EH (cell line): ENCODE data around the gene PHETA2.
A peak's percentile ranks its signal among the peaks of the same experiment; 100 is the strongest.

Experiments
- DNase-seq: peaks from one replicate; pipeline ENCODE4 v3.0.0-alpha.2; 2015; ENCODE audit warnings: low read depth

Gene PHETA2, protein sequence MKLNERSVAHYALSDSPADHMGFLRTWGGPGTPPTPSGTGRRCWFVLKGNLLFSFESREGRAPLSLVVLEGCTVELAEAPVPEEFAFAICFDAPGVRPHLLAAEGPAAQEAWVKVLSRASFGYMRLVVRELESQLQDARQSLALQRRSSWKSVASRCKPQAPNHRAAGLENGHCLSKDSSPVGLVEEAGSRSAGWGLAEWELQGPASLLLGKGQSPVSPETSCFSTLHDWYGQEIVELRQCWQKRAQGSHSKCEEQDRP

DNA sequence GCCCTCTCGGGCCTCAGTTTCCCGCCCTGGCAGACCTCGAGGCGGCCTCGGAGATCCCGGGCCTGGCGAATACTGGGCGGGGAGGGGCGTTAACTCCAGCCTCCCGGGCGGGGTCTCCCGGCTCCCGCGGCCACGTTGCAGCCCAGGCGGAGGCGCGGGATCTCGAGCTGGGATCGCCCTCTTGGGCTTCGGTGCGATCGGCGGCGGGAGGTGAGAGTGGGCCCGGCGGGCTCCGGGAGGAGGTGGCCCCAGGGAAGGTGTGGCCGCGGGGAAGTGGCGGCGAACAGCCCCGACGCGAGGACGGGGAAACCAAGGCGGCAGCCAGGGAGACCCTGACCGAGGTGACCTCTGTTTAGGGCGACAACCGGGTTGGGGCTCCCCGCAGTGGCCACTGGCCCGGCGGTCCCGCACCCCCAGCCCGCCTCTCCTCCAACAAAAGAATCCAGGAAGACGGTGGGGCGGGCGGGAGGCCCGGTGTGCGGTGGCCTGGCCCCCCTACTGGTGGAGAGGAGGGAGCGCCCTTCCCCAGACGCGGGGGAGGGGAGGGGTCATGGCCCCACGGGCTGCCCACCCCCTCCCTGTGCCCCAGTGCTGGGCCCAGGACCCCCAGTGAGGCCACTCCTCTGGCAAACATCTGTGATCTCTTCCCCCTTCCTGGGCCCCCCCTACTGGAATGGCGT lies at the start of gene PHETA2:
TSS of gene PHETA2 (plus strand) at position 117 of the 680 bp plus-strand sequence. CDS start 3,046 bp downstream, outside the sequence.
- DNase-seq: peak; percentile 68

DNA sequence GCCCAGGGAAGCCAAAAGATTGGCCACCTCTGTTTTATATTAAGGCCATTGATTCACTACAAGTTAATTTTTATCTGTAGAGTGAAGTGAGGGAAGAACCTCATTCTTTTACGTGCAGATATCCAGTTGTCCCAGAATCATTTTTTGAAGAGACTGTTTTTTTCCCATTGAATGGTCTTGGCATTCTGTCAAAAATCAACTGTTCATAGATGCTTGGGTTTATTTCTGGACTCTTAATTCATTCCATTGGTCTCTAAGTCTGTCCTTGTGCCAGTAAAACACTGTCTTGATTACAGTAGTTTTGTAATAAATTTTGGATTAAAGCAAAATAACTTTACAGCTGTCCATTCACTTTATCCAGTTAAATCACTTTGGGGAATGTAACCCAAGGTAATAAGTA lies 48.6 kb upstream of the PHETA2 start:
- peak; percentile 7 for DNase-seq

DNA sequence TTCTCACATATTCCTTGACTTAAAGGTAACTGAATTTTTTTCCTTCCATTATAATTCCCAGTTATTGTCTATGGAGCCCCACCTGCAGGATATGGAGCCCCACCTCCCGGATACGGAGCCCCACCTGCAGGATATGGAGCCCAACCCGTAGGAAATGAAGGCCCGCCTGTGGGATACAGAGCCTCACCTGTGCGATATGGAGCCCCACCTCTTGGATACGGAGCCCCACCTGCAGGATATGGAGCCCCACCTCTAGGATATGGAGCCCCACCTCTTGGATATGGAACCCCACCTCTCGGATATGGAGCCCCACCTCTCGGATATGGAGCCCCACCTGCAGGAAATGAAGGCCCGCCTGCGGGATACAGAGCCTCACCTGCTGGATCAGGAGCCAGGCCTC lies 47.3 kb upstream of the PHETA2 start:
- no peak for DNase-seq

DNA sequence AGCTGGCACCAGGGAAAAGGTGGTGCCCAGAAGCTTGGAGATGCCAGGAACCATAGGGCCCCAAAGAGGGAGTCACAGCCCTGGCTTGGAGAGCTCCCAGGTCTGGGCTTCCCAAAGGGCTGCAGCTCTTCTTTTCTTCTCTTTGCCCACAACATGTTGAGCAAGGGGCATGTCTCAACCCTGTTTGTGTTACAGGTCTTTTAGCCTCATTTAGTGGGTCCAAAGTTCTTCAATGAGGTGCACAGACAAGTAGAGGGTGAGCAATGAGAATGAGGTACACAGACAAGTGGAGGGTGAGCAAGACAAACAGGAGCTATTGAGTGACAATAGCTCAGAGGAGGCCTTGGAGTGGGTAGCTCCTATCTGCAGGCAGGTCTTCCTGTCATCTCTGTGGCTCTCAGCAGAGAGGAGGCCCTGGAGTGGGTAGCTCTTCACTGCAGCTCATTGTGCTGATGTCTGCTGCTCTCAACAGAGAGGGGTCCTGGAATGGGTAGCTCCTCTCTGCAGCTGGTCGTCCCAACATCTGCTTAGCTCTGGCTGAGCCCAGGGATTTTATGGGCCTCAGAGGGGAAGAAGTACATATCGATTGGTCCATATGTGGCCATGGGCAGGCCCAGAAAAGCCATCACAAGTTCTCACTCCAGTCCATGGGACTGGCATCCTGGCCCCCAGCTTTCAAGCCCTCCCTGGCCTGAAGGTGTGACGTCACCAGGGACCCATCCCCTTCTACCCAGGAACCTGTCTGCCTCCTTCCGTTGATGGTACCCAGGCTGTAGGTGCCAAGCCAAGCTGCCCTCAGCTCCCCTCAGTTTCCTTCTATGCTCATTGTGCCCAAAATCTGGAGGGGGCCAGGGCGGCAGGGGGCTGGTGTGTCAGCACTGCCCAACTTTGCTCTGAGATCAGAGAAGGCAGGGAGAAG lies 40.5 kb upstream of the PHETA2 start:
- no peak for DNase-seq

DNA sequence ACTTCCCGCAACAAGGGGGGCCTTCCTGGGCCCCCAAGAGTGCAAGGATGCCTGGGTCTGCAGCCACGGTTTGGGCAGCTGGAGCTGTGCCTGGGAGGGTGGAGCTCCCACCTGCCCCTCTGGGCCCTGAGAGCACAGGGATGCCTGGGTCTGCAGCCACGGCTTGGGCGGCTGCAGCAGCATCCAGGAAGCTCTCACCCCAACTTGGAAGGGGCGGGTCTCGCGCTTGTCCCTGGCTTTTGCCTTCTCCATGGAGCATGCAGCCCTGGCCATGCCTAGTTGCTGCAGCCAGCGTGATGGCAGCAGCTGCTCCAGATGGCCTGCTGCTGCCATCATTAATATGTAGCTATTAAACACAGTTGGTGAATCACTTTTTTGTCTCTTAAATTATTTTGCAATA lies 38.8 kb upstream of the PHETA2 start:
- no peak for DNase-seq

DNA sequence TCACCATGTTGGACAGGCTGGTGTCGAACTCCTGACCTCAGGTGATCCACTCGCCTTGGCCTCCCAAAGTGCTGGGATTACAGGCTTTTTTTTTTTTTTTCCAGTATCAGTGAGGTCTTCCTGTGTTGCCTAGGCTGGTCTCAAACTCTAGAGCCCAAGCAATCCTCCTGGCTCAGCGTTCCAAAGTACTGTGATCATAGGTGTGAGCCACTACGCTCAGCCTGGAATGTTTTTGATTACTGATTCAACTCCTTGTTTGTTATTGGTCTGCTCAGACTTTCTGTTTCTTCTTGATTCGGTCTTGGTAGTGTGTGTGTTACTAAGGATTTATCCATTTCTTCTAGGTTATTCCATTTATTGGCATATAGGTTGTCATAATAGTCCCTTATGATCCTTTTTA lies 34.8 kb upstream of the PHETA2 start:
- DNase-seq: peak; percentile 28

DNA sequence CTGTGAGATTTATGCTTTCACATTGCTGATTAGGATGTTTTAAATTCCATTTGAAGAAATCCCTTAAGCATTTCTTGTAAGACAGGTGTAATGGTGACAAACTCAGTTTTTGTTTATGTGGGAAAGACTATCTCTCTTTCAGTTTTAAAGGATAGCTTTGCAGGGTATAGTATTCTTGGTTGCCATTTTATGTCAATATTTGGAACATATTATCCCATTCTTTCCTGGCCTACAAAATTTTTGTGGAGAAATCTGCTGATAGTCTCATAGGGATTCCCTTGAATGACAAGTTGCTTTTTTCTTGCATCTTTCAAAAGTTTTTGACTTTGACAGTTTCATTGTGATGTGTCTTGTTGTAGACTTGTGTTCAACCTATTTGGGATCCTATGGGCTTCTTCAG lies 32.3 kb upstream of the PHETA2 start:
- no peak for DNase-seq

DNA sequence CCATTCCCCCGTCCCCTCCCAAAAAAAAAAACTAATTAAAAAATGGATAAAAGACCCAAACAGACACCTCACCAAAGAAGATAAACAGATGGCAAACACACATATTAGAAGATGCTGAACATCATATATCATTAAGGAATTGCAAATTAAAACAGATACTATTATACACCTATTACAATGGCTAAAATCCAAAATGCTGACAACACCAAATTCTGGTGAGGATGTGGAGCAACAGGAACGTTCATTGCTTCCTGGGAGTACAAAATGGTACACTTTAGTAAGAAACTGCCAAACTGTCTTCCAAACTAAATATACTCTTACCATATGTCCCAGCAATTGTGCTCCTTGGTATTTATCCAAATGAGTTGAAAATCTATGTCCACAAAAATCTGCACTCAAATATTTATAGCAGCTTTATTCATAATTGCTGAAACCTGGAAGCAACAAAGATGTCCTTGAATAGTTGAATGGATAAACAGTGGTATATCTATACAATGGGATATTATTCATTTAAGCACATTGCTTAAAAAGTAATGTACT lies 23.3 kb upstream of the PHETA2 start:
- no peak for DNase-seq

DNA sequence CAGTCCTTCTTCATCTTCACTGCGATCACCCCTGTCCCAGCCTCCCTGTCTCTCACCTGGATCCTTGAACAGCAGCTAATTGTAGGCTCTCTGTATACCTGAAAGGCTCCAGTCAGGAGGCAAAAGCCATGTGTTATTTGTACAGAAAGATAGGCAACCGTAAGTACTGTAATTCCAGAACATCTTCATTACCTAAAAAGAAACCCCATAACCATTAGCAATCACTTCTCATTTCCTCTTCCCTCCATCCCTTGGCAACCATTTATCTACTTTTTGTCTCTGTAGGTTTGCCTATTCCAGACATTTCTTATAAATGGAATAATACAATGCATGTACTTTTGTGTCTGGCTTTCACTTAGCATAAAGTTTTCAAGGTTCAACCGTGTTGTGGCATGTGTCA lies 21.3 kb upstream of the PHETA2 start:
- no peak for DNase-seq

DNA sequence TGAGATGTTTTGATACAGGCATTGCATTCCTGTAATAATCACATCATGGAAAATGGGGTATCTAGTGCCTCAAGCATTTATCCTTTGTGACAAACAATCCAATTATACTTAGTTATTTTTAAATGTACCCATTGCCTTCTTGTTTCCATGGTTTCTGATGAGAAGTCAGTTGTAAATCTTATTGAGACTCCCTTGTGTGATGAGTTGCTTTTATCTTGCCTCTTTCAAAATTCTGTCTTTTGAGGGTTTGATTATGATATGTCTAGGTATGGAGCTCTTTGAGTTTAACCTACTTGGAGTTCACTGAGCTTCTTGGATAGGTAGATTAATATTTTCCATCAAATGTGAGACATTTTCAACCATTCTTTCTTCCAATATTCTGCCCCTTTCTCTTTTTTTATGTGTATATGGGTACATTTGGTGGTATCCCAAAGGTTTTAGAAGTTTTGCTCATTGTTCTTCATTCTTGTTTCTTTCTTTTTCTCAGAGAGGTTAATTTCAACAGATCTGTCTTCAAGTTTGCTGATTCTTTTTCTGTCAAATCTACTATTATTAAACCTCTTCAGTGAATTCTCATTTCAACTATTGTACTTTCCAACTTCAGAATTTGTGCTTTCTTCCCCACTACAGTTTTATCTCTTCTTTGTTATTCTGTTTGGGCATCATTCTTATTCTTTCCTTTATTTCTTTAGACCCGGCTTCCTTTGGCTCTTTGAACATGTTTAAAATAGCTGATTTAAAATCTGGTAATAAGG lies 17.1 kb upstream of the PHETA2 start:
- DNase-seq: no peak

DNA sequence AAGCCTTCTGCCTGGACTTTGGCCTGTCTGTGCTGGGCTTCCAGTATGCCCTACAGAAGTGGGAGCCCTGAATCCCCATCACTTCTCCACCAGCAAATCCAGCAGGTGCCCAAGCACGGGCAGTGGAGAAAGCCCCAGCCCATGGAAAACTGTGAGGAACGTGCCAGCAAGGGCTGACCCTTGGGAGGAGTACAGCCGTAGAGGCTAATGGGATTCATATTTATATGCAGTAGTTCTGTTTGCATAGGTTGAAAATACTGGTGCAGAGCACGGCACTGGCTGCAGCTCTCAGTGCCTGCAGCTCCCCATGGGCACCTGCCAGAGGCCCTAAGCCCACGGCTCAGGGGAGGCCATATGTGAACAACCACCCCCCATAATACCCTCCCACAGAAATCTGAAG lies 13.6 kb upstream of the PHETA2 start:
- DNase-seq: no peak

DNA sequence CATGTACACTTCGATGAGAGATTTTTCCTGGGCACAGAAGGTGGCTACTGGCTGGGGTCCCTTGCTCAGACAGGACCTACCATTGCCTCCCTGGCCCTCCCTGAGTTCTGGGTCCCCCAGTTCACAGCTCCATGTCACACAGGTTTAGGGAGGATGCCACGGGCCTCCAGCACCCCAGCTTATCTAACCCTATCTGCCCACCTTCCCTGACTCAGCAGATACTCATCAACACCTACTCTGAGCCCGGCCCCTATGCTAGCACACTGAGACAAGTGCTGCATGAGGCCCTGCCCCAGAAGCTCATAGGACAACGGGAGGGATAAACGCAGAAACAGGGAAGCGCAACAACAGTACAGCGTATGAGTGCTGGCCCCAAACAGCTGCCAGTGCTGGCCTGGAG lies 13.0 kb upstream of the PHETA2 start:
- no peak for DNase-seq

DNA sequence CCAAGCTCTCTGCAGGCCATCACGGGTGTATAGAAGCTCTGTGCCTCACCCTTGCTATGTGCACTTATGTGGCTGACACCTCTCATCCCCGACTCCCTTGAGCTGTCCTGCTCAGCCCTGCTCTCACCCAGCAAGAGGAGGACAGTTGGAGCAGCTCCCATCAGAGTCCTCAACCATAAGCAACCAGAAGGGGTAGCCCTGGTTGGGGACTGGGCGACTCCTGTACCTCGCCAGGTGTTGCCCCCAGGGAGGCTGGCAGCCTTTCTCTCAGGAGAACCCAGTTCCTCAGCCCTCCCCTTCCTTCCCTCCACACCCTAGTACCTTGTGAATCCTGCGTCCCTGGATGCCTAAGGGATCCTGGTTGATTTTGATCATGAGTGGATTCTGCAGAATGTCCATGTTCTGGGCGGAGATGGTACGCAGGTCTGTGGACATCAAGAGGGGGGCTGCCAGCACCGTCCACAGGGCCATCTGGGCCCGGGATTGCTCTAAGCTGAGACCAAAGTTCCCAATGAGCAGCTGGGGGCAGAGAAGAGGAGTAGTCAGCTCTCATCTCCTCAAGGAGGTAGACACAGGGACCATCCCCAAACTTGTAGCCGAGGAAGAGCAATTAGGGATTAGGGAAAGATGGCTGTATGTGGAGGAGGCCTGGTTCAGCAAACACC lies 11.4 kb upstream of the PHETA2 start:
- no peak for DNase-seq

DNA sequence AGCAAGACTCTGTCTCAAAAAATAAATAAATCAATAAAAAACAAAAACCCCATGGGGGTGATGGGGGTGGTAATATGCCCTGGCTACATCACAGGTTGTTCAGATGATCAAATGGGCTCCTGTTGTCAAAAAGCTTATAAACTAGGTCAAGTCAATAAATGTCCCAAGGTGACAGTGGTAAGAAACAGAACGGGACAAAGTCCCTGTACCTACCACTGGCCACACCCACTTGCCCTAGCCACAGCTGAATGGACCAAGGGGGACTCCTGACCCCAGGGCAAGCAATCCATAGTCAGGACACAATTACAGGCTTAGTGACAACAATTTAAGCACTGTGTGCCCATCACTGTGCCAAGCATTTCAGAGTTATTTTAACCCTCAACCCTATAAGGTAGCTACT lies 9.4 kb upstream of the PHETA2 start:
- DNase-seq: no peak

DNA sequence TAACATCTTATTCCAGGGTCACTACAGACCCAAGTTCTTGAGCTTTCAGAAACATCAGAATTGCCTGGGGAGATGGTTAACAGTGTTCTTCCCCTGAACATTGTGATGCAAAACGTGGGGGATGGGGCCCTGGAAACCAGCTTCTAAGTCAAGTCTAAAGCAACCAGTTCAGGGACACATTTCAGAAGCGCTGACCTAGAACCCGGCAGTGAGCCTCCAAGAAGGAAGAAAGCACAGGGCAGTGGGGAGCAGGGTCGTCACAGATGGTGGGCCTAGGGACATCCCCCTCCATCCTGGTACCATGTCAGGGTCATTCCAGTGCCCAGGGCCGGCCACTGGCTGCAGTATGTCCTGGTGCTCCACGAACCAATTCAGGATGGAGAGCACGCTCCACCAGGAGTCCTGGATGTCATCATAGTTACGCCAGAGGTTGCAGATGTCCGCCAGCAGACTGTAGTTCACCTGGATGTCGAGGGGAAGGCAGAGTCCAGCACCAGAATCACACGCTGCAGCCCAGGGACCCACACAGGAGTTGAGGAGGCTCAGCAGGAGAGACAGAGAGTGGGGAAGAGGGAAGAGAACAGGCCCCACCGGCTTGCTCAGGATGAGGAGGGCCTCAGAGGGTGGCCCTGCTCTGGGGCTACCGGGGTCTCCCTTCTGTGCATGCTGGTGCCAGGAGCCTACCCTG lies 8.5 kb upstream of the PHETA2 start:
- no peak for DNase-seq

DNA sequence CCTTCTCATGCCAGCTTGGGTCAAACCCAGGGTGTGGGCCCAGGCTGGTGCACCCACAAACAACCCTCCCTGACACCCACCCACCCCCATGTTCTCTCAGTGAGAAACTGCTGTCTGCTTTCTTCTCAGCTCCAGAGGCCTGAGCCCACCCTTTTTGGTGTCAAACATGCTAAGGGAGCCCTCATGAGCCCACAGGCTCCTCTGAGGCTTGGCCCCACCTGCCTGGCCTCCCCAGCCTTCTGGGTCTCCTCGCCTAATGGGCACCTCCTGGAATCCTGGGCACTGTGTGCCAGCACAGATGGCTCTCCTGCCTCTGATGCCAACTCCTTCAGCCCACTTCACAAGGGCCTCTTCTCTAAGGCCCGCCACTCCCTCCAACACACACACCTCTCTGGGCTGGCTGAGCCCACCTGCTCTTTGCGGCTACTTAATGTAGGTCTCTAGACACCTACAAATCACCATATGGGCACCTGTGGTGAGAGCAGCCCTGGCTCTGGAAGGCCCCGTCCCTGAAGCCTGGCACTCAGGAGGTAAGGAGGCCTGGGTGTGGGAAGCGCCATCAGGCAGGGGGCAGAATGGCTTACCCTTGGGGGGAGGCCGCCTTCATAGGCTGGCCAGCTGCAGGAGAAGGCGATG lies 7.8 kb upstream of the PHETA2 start:
- no peak for DNase-seq

DNA sequence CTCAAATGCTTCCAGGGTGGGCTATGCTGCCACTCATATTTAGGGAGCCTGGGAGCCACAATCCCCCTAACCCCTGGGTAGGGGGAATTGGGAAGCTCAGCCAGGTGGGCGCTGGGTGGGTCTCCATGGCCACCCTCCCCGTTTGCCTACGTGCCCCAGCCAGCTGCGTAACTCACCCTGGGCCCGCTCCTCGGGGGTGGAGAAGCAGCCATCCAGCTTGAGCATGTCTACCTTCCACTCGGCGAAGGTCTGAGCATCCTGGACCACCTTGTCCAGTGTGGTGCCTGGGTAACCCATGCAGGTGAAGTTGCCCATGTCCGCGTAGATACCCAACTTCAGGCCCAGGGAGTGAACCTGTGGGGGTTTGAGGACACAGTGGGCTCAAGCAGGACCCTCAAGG lies 7.1 kb upstream of the PHETA2 start:
- no peak for DNase-seq

DNA sequence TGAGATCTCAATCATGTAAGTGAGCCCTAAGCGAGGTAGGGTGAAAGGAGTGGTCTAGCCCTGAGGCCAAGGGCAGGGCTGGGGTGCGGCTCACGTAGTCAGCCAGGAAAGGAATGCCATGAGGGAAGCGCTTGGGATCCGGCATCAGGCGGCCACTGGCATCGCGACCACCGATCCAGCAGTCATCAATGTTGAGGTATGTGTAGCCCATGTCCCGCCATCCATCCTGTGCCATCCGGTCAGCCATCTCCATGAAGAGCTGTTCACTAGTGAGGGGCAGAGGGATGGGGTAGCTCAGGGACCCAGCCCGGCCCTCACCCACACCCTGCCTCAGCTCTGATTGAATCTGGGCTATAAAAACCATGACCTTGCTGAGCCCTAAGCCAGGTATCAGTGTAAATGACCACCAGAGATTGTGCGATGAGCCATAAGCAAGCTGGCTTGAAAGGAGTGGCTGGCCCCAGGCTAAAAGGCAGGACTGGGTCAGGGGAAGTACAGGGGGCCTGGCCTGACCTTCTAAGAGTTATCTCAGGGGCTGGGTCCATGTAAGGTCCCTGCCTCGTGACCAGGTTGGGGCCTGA lies 6.3 kb upstream of the PHETA2 start:
- no peak for DNase-seq

DNA sequence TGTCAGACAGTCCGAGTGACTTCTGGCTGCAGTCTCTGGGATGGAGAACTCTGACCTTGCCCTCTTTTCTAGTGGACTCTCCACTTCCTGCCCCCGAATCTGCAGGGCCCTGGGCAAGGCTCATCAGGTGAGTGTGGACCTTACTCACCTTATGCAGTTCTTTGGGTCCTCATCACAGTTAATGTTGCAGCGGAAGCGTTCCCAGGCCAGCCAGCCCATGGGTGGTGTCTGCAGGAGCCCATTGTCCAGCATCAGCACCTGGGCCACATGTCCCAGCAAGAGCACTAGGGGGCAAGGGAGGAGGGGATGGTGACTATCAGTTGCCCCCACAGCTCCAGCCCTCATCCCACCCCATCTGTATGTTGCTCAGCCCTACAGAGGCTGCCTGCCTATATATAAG lies 5.8 kb upstream of the PHETA2 start:
- no peak for DNase-seq
